ACC112 (cell line): ENCODE results near the gene PRKCB.
"Not testable (repeated sequence)": the region's sequence is repeated elsewhere in the genome, so short reads cannot be mapped to it uniquely, and the experiment has no call there.

Experiments
- H2AFZ ChIP-seq: fragments of 200-600 bp; sonication (generic); one replicate; pipeline ENCODE4 v1.6.0; 2017; ENCODE audit warnings: antibody characterized with exemption, low read length; ENCODE audit not compliant: unreplicated experiment
- H3K27ac ChIP-seq: fragments of 200-600 bp; sonication (generic); 2 replicates; pipeline ENCODE4 v1.5.1; 2014; ENCODE audit warnings: low read depth, mild to moderate bottlenecking, antibody characterized with exemption, low read length, moderate library complexity
- H3K27me3 ChIP-seq: fragments of 200-600 bp; sonication (generic); 2 replicates; pipeline ENCODE4 v1.6.1; 2014; ENCODE audit warnings: mild to moderate bottlenecking, antibody characterized with exemption, low read length, moderate library complexity, mixed read lengths; ENCODE audit not compliant: insufficient read depth
- H3K36me3 ChIP-seq: fragments of 200-600 bp; sonication (generic); 2 replicates; pipeline ENCODE4 v1.6.1; 2016; ENCODE audit warnings: mild to moderate bottlenecking, antibody characterized with exemption, low read length, moderate library complexity, mixed read lengths; ENCODE audit not compliant: insufficient read depth
- H3K4me1 ChIP-seq: fragments of 200-600 bp; sonication (generic); one replicate; pipeline ENCODE4 v1.6.1; 2016; ENCODE audit warnings: low read length, mixed read lengths; ENCODE audit not compliant: insufficient read depth, unreplicated experiment, control insufficient read depth
- H3K4me3 ChIP-seq: fragments of 200-600 bp; sonication (generic); 2 replicates; pipeline ENCODE4 v1.5.1; 2014; ENCODE audit warnings: mild to moderate bottlenecking, low read depth, low read length
- H3K79me2 ChIP-seq: fragments of 200-600 bp; sonication (generic); one replicate; pipeline ENCODE4 v1.6.0; 2016; ENCODE audit warnings: low read length; ENCODE audit not compliant: control insufficient read depth, unreplicated experiment, insufficient read depth

PRKCB gene

GRCh38 chr16:23922406-23922805 is 86.6 kb downstream of the PRKCB start:
- H2AFZ ChIP-seq, result no peak overlapping the region
- H3K4me1 ChIP-seq, result no peaks in the 10 kb centered on the region
- no peak overlapping the region for H3K4me3 ChIP-seq
- no peaks in the 10 kb centered on the region for H3K36me3 ChIP-seq
- no peaks in the 10 kb centered on the region for H3K79me2 ChIP-seq
- no peaks in the 10 kb centered on the region for H3K27me3 ChIP-seq
- no peak overlapping the region for H3K27ac ChIP-seq

- H3K27me3 ChIP-seq, result no peaks in the 10 kb centered on the region
- no peaks in the 10 kb centered on the region for H3K79me2 ChIP-seq
- no peak overlapping the region for H2AFZ ChIP-seq
- no peak overlapping the region for H3K27ac ChIP-seq
- H3K4me3 ChIP-seq, result no peak overlapping the region
- H3K36me3 ChIP-seq, result no peaks in the 10 kb centered on the region
- no peaks in the 10 kb centered on the region for H3K4me1 ChIP-seq
These were observed 88.3 kb downstream of the PRKCB start for GRCh38 chr16:23924128-23924527.

- H2AFZ ChIP-seq, result no peak overlapping the region
- H3K4me1 ChIP-seq, result no peaks in the 10 kb centered on the region
- no peaks in the 10 kb centered on the region for H3K79me2 ChIP-seq
- H3K27ac ChIP-seq, result no peak overlapping the region
- no peak overlapping the region for H3K4me3 ChIP-seq
- H3K27me3 ChIP-seq, result no peaks in the 10 kb centered on the region
- no peaks in the 10 kb centered on the region for H3K36me3 ChIP-seq
These were observed 92.0 kb downstream of the PRKCB start for GRCh38 chr16:23927796-23928195.

GRCh38 chr16:23929237-23929636 is 93.5 kb downstream of the PRKCB start:
- Histone ChIP-seq H3K27me3 (no peaks in the 10 kb centered on the region), H3K36me3 (no peaks in the 10 kb centered on the region), H3K27ac (no peak overlapping the region), H3K4me3 (no peak overlapping the region), H3K4me1 (no peaks in the 10 kb centered on the region), H3K79me2 (no peaks in the 10 kb centered on the region), H2AFZ (no peak overlapping the region)

- H3K27me3 ChIP-seq, result no peaks in the 10 kb centered on the region
- no peak overlapping the region for H2AFZ ChIP-seq
- H3K36me3 ChIP-seq, result no peaks in the 10 kb centered on the region
- no peak overlapping the region for H3K4me3 ChIP-seq
- no peaks in the 10 kb centered on the region for H3K79me2 ChIP-seq
- H3K4me1 ChIP-seq, result no peaks in the 10 kb centered on the region
- no peak overlapping the region for H3K27ac ChIP-seq
These were observed 94.1 kb downstream of the PRKCB start for GRCh38 chr16:23929856-23930255.

- no peaks in the 10 kb centered on the region for H3K27me3 ChIP-seq
- no peaks in the 10 kb centered on the region for H3K79me2 ChIP-seq
- H3K27ac ChIP-seq, result no peak overlapping the region
- no peaks in the 10 kb centered on the region for H3K4me1 ChIP-seq
- H3K36me3 ChIP-seq, result no peaks in the 10 kb centered on the region
- no peak overlapping the region for H2AFZ ChIP-seq
- H3K4me3 ChIP-seq, result no peak overlapping the region
These were observed 95.0 kb downstream of the PRKCB start for GRCh38 chr16:23930791-23931190.

GRCh38 chr16:23931199-23931598 is 95.4 kb downstream of the PRKCB start:
- no peak overlapping the region for H3K4me3 ChIP-seq
- H3K27ac ChIP-seq, result no peak overlapping the region
- H3K79me2 ChIP-seq, result no peaks in the 10 kb centered on the region
- H3K27me3 ChIP-seq, result no peaks in the 10 kb centered on the region
- H3K4me1 ChIP-seq, result no peaks in the 10 kb centered on the region
- H3K36me3 ChIP-seq, result no peaks in the 10 kb centered on the region
- no peak overlapping the region for H2AFZ ChIP-seq

GRCh38 chr16:23933650-23934049 is 97.9 kb downstream of the PRKCB start:
- H2AFZ ChIP-seq, H3K4me3 ChIP-seq, H3K79me2 ChIP-seq, H3K36me3 ChIP-seq, H3K27ac ChIP-seq, H3K27me3 ChIP-seq, H3K4me1 ChIP-seq: not testable (repeated sequence)

- H3K27me3 ChIP-seq, result no peaks in the 10 kb centered on the region
- H3K27ac ChIP-seq, result no peak overlapping the region
- no peaks in the 10 kb centered on the region for H3K79me2 ChIP-seq
- no peaks in the 10 kb centered on the region for H3K4me1 ChIP-seq
- H2AFZ ChIP-seq, result no peak overlapping the region
- no peak overlapping the region for H3K4me3 ChIP-seq
- no peaks in the 10 kb centered on the region for H3K36me3 ChIP-seq
These were observed 98.9 kb downstream of the PRKCB start for GRCh38 chr16:23934610-23935236.

- H2AFZ ChIP-seq, result no peak overlapping the region
- H3K27me3 ChIP-seq, result no peaks in the 10 kb centered on the region
- H3K36me3 ChIP-seq, result no peaks in the 10 kb centered on the region
- H3K4me3 ChIP-seq, result no peak overlapping the region
- H3K79me2 ChIP-seq, result no peaks in the 10 kb centered on the region
- no peaks in the 10 kb centered on the region for H3K4me1 ChIP-seq
- H3K27ac ChIP-seq, result no peak overlapping the region
These were observed 104.3 kb downstream of the PRKCB start for GRCh38 chr16:23940111-23940510.

- no peaks in the 10 kb centered on the region for H3K27me3 ChIP-seq
- H3K4me1 ChIP-seq, result no peaks in the 10 kb centered on the region
These were observed 105.2 kb downstream of the PRKCB start for GRCh38 chr16:23941025-23941424.

More at GRCh38 chr16:23941025-23941424, 105.2 kb downstream of the PRKCB start:
- Histone ChIP-seq H3K4me3 (no peak overlapping the region), H3K36me3 (no peaks in the 10 kb centered on the region), H3K79me2 (no peaks in the 10 kb centered on the region), H3K27ac (no peak overlapping the region), H2AFZ (no peak overlapping the region)
